ENCODE measurements around the gene TMTC1.

- TF ChIP-seq CTCF (IDR thresholded peaks at IDR 0.05; ENCODE audit: poor library complexity) (no peak), EZH2phosphoT487 (IDR thresholded peaks at IDR 0.05; ENCODE audit: low read depth, severe bottlenecking, unreplicated experiment) (no peak)
These were observed 175.2 kb downstream of the TMTC1 start for GRCh38 chr12:29608581-29608980.

All from hepatocyte (in vitro differentiated cells).